ENCODE data around the gene NR2C2. TPM values are rescaled to one million over a fixed set of nuclear protein-coding genes. Genes with fewer than 3 reads are reported as not detected.

Gene NR2C2
- total and polyA plus RNA-seq, 2 of the 13 experiments (the other 11 are each of a cell fraction or from before 2014, with no cell fraction given): 7.8 to 11.8 TPM

DNA sequence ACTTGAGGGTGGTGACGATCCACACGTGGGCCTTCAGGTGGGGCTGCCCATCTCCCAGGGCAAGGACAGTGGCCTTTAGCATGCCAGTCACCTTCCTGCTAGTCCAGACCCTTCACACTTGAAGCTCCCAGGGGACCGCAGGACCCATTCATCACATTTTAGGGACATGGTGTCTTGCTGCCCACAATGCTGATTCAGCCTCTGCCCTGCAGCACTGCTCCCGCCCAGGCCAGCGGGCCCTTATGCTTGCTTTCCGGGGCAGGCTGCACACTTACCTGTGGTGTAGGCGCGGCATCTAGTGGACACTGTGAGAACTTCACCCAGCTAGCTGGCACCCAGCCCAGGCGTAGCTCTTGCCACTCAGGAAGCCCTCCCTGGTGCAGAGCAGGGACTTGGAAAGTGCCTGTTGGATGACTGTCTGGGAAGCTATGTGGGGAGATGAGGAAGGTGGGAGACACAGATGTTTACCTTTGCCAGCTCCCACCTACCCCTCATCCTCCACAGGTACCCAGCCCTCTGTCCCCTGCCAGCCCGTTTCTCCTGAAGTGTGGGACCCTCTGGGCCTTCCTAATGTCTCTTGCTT lies 26.3 kb upstream of the NR2C2 start (continued):
- TF ChIP-seq, protein P1, sequence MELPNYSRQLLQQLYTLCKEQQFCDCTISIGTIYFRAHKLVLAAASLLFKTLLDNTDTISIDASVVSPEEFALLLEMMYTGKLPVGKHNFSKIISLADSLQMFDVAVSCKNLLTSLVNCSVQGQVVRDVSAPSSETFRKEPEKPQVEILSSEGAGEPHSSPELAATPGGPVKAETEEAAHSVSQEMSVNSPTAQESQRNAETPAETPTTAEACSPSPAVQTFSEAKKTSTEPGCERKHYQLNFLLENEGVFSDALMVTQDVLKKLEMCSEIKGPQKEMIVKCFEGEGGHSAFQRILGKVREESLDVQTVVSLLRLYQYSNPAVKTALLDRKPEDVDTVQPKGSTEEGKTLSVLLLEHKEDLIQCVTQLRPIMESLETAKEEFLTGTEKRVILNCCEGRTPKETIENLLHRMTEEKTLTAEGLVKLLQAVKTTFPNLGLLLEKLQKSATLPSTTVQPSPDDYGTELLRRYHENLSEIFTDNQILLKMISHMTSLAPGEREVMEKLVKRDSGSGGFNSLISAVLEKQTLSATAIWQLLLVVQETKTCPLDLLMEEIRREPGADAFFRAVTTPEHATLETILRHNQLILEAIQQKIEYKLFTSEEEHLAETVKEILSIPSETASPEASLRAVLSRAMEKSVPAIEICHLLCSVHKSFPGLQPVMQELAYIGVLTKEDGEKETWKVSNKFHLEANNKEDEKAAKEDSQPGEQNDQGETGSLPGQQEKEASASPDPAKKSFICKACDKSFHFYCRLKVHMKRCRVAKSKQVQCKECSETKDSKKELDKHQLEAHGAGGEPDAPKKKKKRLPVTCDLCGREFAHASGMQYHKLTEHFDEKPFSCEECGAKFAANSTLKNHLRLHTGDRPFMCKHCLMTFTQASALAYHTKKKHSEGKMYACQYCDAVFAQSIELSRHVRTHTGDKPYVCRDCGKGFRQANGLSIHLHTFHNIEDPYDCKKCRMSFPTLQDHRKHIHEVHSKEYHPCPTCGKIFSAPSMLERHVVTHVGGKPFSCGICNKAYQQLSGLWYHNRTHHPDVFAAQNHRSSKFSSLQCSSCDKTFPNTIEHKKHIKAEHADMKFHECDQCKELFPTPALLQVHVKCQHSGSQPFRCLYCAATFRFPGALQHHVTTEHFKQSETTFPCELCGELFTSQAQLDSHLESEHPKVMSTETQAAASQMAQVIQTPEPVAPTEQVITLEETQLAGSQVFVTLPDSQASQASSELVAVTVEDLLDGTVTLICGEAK (IDR thresholded peaks at IDR 0.05): no peak
- TF ChIP-seq, protein P1 (CRISPR knock-in tag; IDR thresholded peaks at IDR 0.05): 0 out of 2 replicates have a peak, but pooled peaks have one; percentile 66
- TF ChIP-seq SRSF9 (IDR thresholded peaks at IDR 0.05; ENCODE audit: borderline replicate concordance, insufficient read depth, low read depth, low read length, poor library complexity, severe bottlenecking): no peak
- TF ChIP-seq NONO (IDR thresholded peaks at IDR 0.05): no peak
- TF ChIP-seq NONO (CRISPR knock-in tag; conservative IDR thresholded peaks at IDR 0.05): 0 out of 2 replicates have a peak, but pooled peaks have one; percentile 46
- no peak for TF ChIP-seq FOXK1 (CRISPR knock-in tag; IDR thresholded peaks at IDR 0.05; ENCODE audit: borderline replicate concordance, low read depth)
- TF ChIP-seq, protein P2, sequence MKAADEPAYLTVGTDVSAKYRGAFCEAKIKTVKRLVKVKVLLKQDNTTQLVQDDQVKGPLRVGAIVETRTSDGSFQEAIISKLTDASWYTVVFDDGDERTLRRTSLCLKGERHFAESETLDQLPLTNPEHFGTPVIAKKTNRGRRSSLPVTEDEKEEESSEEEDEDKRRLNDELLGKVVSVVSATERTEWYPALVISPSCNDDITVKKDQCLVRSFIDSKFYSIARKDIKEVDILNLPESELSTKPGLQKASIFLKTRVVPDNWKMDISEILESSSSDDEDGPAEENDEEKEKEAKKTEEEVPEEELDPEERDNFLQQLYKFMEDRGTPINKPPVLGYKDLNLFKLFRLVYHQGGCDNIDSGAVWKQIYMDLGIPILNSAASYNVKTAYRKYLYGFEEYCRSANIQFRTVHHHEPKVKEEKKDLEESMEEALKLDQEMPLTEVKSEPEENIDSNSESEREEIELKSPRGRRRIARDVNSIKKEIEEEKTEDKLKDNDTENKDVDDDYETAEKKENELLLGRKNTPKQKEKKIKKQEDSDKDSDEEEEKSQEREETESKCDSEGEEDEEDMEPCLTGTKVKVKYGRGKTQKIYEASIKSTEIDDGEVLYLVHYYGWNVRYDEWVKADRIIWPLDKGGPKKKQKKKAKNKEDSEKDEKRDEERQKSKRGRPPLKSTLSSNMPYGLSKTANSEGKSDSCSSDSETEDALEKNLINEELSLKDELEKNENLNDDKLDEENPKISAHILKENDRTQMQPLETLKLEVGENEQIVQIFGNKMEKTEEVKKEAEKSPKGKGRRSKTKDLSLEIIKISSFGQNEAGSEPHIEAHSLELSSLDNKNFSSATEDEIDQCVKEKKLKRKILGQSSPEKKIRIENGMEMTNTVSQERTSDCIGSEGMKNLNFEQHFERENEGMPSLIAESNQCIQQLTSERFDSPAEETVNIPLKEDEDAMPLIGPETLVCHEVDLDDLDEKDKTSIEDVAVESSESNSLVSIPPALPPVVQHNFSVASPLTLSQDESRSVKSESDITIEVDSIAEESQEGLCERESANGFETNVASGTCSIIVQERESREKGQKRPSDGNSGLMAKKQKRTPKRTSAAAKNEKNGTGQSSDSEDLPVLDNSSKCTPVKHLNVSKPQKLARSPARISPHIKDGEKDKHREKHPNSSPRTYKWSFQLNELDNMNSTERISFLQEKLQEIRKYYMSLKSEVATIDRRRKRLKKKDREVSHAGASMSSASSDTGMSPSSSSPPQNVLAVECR (CRISPR knock-in tag; IDR thresholded peaks at IDR 0.05; ENCODE audit: borderline replicate concordance): no peak; the same call in 1 of the 2 replicates
- no peak for TF ChIP-seq NFIC (IDR thresholded peaks at IDR 0.05; ENCODE audit: low read length)
- no peak for TF ChIP-seq ZNF713 (CRISPR knock-in tag; IDR thresholded peaks at IDR 0.05)
- TF ChIP-seq SP5 (CRISPR knock-in tag; IDR thresholded peaks at IDR 0.05; ENCODE audit: borderline replicate concordance, low read depth): no peak
- TF ChIP-seq HOXD1 (CRISPR knock-in tag; IDR thresholded peaks at IDR 0.05): no peak
- 0 out of 2 replicates have a peak, but pooled peaks have one; percentile 39 for TF ChIP-seq ZNF567 (CRISPR knock-in tag; IDR thresholded peaks at IDR 0.05; ENCODE audit: borderline replicate concordance)
- TF ChIP-seq ZNF577 (CRISPR knock-in tag; IDR thresholded peaks at IDR 0.05; ENCODE audit: borderline replicate concordance, low read depth): no peak
- no peak for TF ChIP-seq ZBTB7A (CRISPR knock-in tag; IDR thresholded peaks at IDR 0.05)
- no peak for TF ChIP-seq HNRNPL (IDR thresholded peaks at IDR 0.05; ENCODE audit: low read depth, low read length)
- TF ChIP-seq CBX2 (IDR thresholded peaks at IDR 0.05; ENCODE audit: low read depth, low read length): no peak
- TF ChIP-seq CBX2 (CRISPR knock-in tag; IDR thresholded peaks at IDR 0.05; ENCODE audit: low read depth): no peak
- TF ChIP-seq NCOR1 (IDR thresholded peaks at IDR 0.05; ENCODE audit: borderline replicate concordance, low read length): no peak
